ENCODE measurements around the gene GGTLC1. TPM values are rescaled to one million over a fixed set of nuclear protein-coding genes. Genes with fewer than 3 reads are reported as not detected.
"Not testable (repeated sequence)": the region's sequence is repeated elsewhere in the genome, so short reads cannot be mapped to it uniquely, and the experiment has no call there.

GGTLC1 gene
- total RNA-seq, 3 donors from 2014 or later: not detected

DNA sequence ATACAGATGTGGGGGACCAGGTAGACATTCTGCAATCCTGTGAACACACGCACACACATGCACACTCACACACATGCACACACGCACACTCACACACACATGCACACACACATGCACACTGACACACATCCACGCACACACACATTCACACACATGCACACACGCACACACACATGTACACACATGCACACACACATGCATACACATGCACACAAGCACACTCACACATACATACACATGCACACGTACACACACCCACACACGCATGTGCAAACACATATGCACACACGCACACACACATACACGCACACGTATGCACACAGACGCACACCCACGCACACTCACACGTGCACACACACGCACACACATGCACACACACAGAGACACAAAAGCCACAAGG, 14.3 kb upstream of the GGTLC1 start:
- TF ChIP-seq POLR2A (IDR thresholded peaks at IDR 0.05) (no peak), POLR2AphosphoS5 (IDR thresholded peaks at IDR 0.05) (no peak), CTCF (IDR thresholded peaks at IDR 0.05) (no peak)
- H3K4me3 ChIP-seq: no peak overlapping the region
- H3K9me3 ChIP-seq: no peaks in the 10 kb centered on the region
- no peak for DNase-seq (ENCODE audit: low spot score in 2 of 2)
- no peaks in the 10 kb centered on the region for H3K36me3 ChIP-seq
- H3K27ac ChIP-seq: no peak overlapping the region
- no peaks in the 10 kb centered on the region for H3K4me1 ChIP-seq
- intact Hi-C loops (cut with DNase I; ENCODE audit: low total_unique reads): no loop called here
- peaks cover 0 to 16% of the 10 kb centered on the region in 2 donors for H3K27me3 ChIP-seq

- Histone ChIP-seq H3K4me1 (no peaks in the 10 kb centered on the region), H3K27me3 (peaks cover 0 to 16% of the 10 kb centered on the region in 2 donors), H3K36me3 (no peaks in the 10 kb centered on the region), H3K9me3 (no peaks in the 10 kb centered on the region), H3K4me3 (no peak overlapping the region), H3K27ac (no peak overlapping the region)
- TF ChIP-seq CTCF (IDR thresholded peaks at IDR 0.05) (no peak), POLR2AphosphoS5 (IDR thresholded peaks at IDR 0.05) (no peak), POLR2A (IDR thresholded peaks at IDR 0.05) (no peak)
- no peak for DNase-seq (ENCODE audit: low spot score in 2 of 2)
- intact Hi-C loops (cut with DNase I; ENCODE audit: low total_unique reads): no loop called here
Measured at GRCh38 chr20:24001712-24002405, 13.3 kb upstream of the GGTLC1 start.

GRCh38 chr20:23998844-23999243, 10.3 kb upstream of the GGTLC1 start:
- Histone ChIP-seq H3K4me3 (no peak overlapping the region), H3K27ac (no peak overlapping the region), H3K4me1 (no peaks in the 10 kb centered on the region), H3K27me3 (peaks cover 0 to 11% of the 10 kb centered on the region in 2 donors), H3K36me3 (no peaks in the 10 kb centered on the region), H3K9me3 (no peaks in the 10 kb centered on the region)
- TF ChIP-seq POLR2AphosphoS5 (IDR thresholded peaks at IDR 0.05) (no peak), POLR2A (IDR thresholded peaks at IDR 0.05) (no peak), CTCF (IDR thresholded peaks at IDR 0.05) (no peak)
- intact Hi-C loops (cut with DNase I; ENCODE audit: low total_unique reads): no loop called here
- DNase-seq (ENCODE audit: low spot score in 2 of 2): no peak

DNA sequence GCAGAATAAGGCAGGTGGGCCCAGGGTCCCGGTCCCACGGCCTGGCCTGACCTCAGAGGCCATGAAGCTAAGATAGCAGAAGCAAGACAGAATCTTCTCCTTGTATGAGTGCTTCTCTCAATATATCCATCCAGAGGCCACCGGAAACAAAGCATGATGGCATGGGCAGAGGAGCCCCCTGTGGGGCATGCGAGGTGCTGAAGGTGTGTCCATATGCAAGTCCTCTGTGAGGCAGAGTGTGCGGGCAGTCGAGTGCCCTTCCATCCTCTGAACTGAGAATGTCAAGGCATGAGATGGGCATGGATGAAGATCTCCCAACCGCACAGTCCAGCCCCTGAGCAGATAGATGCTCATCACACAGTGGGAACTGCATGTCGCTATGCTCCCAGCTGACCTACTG, 9.8 kb upstream of the GGTLC1 start:
- no peaks in the 10 kb centered on the region for H3K9me3 ChIP-seq
- H3K27me3 ChIP-seq: peaks cover 0 to 11% of the 10 kb centered on the region in 2 donors
- no peak overlapping the region for H3K4me3 ChIP-seq
- H3K36me3 ChIP-seq: no peaks in the 10 kb centered on the region
- intact Hi-C loops (cut with DNase I; ENCODE audit: low total_unique reads): no loop called here
- no peak for DNase-seq (ENCODE audit: low spot score in 2 of 2)
- no peak for TF ChIP-seq CTCF (IDR thresholded peaks at IDR 0.05)
- no peak for TF ChIP-seq POLR2A (IDR thresholded peaks at IDR 0.05)
- TF ChIP-seq POLR2AphosphoS5 (IDR thresholded peaks at IDR 0.05): no peak
- H3K27ac ChIP-seq: no peak overlapping the region
- H3K4me1 ChIP-seq: no peaks in the 10 kb centered on the region

DNA sequence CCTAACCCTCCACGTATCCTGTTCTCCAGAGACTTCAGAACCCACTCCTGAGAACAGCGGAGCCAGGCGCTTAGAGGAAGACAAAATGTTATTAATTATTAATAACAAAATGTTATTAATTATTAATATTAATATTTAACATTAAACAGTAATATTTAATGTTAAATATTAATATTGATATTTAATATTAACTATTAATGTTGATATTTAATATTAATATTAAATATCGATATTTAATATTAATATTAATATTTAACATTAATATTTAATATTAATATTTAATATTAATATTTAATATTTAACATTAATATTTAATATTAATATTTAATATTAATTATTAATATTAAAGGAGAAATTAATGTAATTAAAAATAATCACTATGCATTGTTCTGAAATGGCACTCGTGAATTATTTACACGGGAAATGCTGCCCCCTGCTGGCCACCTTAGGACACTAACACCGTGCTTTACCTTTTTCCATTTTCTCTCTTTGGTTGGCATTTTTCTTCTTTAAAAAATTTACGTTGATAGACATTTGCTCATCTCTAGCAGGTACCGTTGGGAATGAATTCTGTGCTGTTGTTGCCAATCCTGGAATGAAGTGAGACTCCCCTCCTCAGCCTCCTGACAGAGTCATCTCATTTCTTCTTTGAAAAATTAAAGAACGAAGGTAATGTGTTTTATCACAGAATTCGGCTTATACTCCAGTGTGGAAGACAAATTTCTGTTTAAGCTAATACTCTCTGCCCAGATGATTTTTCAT, 7.5 kb upstream of the GGTLC1 start:
- intact Hi-C loops (cut with DNase I; ENCODE audit: low total_unique reads): no loop called here
- no peak for DNase-seq (ENCODE audit: low spot score in 2 of 2)
- H3K4me1 ChIP-seq: no peaks in the 10 kb centered on the region
- no peak overlapping the region for H3K27ac ChIP-seq
- peaks cover 0 to 6% of the 10 kb centered on the region in 2 donors for H3K27me3 ChIP-seq
- no peaks in the 10 kb centered on the region for H3K36me3 ChIP-seq
- no peaks in the 10 kb centered on the region for H3K9me3 ChIP-seq
- TF ChIP-seq POLR2A (IDR thresholded peaks at IDR 0.05) (no peak), CTCF (IDR thresholded peaks at IDR 0.05) (peak; percentile 61 to 73 (median 65))
- no peak overlapping the region for H3K4me3 ChIP-seq

GRCh38 chr20:23995291-23995690, 6.7 kb upstream of the GGTLC1 start:
- intact Hi-C loops (cut with DNase I; ENCODE audit: low total_unique reads); H3K4me1 ChIP-seq; H3K27me3 ChIP-seq; DNase-seq (ENCODE audit: low spot score in 2 of 2); H3K27ac ChIP-seq; H3K9me3 ChIP-seq; H3K36me3 ChIP-seq; H3K4me3 ChIP-seq: not testable (repeated sequence)

- H3K36me3 ChIP-seq; H3K9me3 ChIP-seq; H3K4me3 ChIP-seq; H3K27me3 ChIP-seq; DNase-seq (ENCODE audit: low spot score in 2 of 2); H3K27ac ChIP-seq; intact Hi-C loops (cut with DNase I; ENCODE audit: low total_unique reads); H3K4me1 ChIP-seq: not testable (repeated sequence)
Measured at GRCh38 chr20:23994001-23994633, 5.5 kb upstream of the GGTLC1 start.

Data from breast epithelium (tissue), 4 donors.